Right lobe of liver (tissue), 4 donors: ENCODE results near the gene FGF18.

Source experiments
- CTCF ChIP-seq, 4 donors: fragments of 200-600 bp in 3 of 4; fragments of 450-650 bp in 1 of 4; IDR thresholded peaks; one replicate each; pipeline versions ENCODE4 v1.5.1 to v1.8.0; 2016 to 2022; ENCODE audit warnings: antibody characterized with exemption in 4 of 4, mild to moderate bottlenecking in 2 of 4
- POLR2A ChIP-seq: fragments of 450-650 bp; IDR thresholded peaks from one replicate; pipeline ENCODE4 v1.6.1; 2017; ENCODE audit warnings: antibody characterized with exemption, mild to moderate bottlenecking
- donor health status: DM: no; HTN: no; CAD: no.
- donor health status: DM: no; HTN: no; CAD: no.
- donor health status: DM: no; HTN: yes; CAD: no.

GRCh38 chr5:171506951-171507350 is 87.5 kb downstream of the FGF18 start:
- no peak for TF ChIP-seq CTCF (IDR thresholded peaks at IDR 0.05)
- no peak for TF ChIP-seq POLR2A
